ENCODE measurements around the gene AMPH. TPM values are rescaled to one million over a fixed set of nuclear protein-coding genes. Genes with fewer than 3 reads are reported as not detected.

Gene AMPH
- total RNA-seq, 1 experiment from 2014 or later, result not detected

DNA sequence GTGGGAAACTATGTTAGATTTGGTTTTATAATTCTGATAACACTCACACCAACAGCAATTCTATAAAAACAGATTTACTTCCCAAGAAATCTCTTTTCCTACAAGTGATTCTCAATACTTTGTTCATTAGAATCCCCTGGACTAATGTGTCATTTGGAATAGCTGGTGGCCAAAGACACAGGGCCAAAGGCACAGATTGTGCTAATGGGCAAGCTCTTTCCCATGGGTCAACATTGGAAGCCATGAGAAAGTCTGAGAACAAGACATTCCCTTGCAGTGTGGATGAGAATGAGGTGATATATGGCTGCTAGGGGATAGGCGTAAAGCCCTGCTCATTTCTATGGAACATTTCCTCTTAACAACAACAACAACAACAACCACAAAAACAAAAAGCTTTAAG, 153.8 kb downstream of the AMPH start:
- Histone ChIP-seq H3K27ac (ENCODE audit: low read length) (no peak overlapping the region), H3K9me2 (replicated peaks; ENCODE audit: low read length) (no peaks in the 10 kb centered on the region), H3F3A (ENCODE audit: low read length, unreplicated experiment) (no peaks in the 10 kb centered on the region), H2AFZ (ENCODE audit: low read length) (no peak overlapping the region), H3K27me3 (ENCODE audit: low read length) (no peaks in the 10 kb centered on the region), H4K20me1 (ENCODE audit: low read length) (no peaks in the 10 kb centered on the region), H3K36me3 (ENCODE audit: low read depth, low read length) (no peaks in the 10 kb centered on the region), H3K4me1 (ENCODE audit: insufficient read depth, low read length) (peaks cover 15% of the 10 kb centered on the region), H3K9ac (ENCODE audit: low read length) (no peak overlapping the region), H3K9me3 (ENCODE audit: low read length) (no peaks in the 10 kb centered on the region), H3K4me3 (ENCODE audit: low read length) (no peak overlapping the region), H3K4me2 (ENCODE audit: low read length) (no peak overlapping the region), H3K79me2 (ENCODE audit: low read length) (no peaks in the 10 kb centered on the region)
- ATAC-seq (no peak), DNase-seq (no peak)
- no TSS peak for BruUV-seq (replicated peaks)
- CTCF ChIA-PET, result no interaction called here
- intact Hi-C loops (cut with micrococcal nuclease), result no loop called here
- no peak for TF ChIP-seq EZH2 (IDR thresholded peaks at IDR 0.05; ENCODE audit: low read length, unreplicated experiment)
- TF ChIP-seq, protein P1, sequence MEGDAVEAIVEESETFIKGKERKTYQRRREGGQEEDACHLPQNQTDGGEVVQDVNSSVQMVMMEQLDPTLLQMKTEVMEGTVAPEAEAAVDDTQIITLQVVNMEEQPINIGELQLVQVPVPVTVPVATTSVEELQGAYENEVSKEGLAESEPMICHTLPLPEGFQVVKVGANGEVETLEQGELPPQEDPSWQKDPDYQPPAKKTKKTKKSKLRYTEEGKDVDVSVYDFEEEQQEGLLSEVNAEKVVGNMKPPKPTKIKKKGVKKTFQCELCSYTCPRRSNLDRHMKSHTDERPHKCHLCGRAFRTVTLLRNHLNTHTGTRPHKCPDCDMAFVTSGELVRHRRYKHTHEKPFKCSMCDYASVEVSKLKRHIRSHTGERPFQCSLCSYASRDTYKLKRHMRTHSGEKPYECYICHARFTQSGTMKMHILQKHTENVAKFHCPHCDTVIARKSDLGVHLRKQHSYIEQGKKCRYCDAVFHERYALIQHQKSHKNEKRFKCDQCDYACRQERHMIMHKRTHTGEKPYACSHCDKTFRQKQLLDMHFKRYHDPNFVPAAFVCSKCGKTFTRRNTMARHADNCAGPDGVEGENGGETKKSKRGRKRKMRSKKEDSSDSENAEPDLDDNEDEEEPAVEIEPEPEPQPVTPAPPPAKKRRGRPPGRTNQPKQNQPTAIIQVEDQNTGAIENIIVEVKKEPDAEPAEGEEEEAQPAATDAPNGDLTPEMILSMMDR (conservative IDR thresholded peaks at IDR 0.05; ENCODE audit: low read depth, low read length), result no peak
- no peak for TF ChIP-seq EZH2phosphoT487 (IDR thresholded peaks at IDR 0.05; ENCODE audit: borderline replicate concordance, low read length)
- POLR2A ChIA-PET (ENCODE audit: unreplicated experiment), result no interaction called here

GRCh38 chr7:38476764-38477163, 154.4 kb downstream of the AMPH start:
- ChIA-PET CTCF (no interaction called here), POLR2A (ENCODE audit: unreplicated experiment) (no interaction called here)
- peaks cover 9% of the 10 kb centered on the region for H3K4me1 ChIP-seq (ENCODE audit: insufficient read depth, low read length)
- H3K27ac ChIP-seq (ENCODE audit: low read length), result no peak overlapping the region
- H4K20me1 ChIP-seq (ENCODE audit: low read length), result no peaks in the 10 kb centered on the region
- no peaks in the 10 kb centered on the region for H3K9me2 ChIP-seq (replicated peaks; ENCODE audit: low read length)
- DNase-seq (no peak), ATAC-seq (no peak)
- no peak overlapping the region for H3K9ac ChIP-seq (ENCODE audit: low read length)
- no peak overlapping the region for H3K4me2 ChIP-seq (ENCODE audit: low read length)
- no peaks in the 10 kb centered on the region for H3K36me3 ChIP-seq (ENCODE audit: low read depth, low read length)
- no TSS peak for BruUV-seq (replicated peaks)
- no peak overlapping the region for H2AFZ ChIP-seq (ENCODE audit: low read length)
- no peaks in the 10 kb centered on the region for H3F3A ChIP-seq (ENCODE audit: low read length, unreplicated experiment)
- H3K4me3 ChIP-seq (ENCODE audit: low read length), result no peak overlapping the region
- no peaks in the 10 kb centered on the region for H3K79me2 ChIP-seq (ENCODE audit: low read length)
- no peaks in the 10 kb centered on the region for H3K9me3 ChIP-seq (ENCODE audit: low read length)
- TF ChIP-seq, protein P1 (conservative IDR thresholded peaks at IDR 0.05; ENCODE audit: low read depth, low read length), result no peak
- TF ChIP-seq EZH2 (IDR thresholded peaks at IDR 0.05; ENCODE audit: low read length, unreplicated experiment), result no peak
- TF ChIP-seq EZH2phosphoT487 (IDR thresholded peaks at IDR 0.05; ENCODE audit: borderline replicate concordance, low read length), result no peak
- intact Hi-C loops (cut with micrococcal nuclease), result no loop called here
- no peaks in the 10 kb centered on the region for H3K27me3 ChIP-seq (ENCODE audit: low read length)

- Histone ChIP-seq H3K79me2 (ENCODE audit: low read length) (no peaks in the 10 kb centered on the region), H4K20me1 (ENCODE audit: low read length) (no peaks in the 10 kb centered on the region), H3K9me2 (replicated peaks; ENCODE audit: low read length) (no peaks in the 10 kb centered on the region), H3K36me3 (ENCODE audit: low read depth, low read length) (no peaks in the 10 kb centered on the region), H3K4me2 (ENCODE audit: low read length) (no peak overlapping the region), H3K27ac (ENCODE audit: low read length) (no peak overlapping the region), H3K9me3 (ENCODE audit: low read length) (no peaks in the 10 kb centered on the region), H3K4me1 (ENCODE audit: insufficient read depth, low read length) (no peaks in the 10 kb centered on the region), H3K27me3 (ENCODE audit: low read length) (peaks cover 25% of the 10 kb centered on the region), H3K4me3 (ENCODE audit: low read length) (no peak overlapping the region), H3F3A (ENCODE audit: low read length, unreplicated experiment) (no peaks in the 10 kb centered on the region), H3K9ac (ENCODE audit: low read length) (no peak overlapping the region), H2AFZ (ENCODE audit: low read length) (no peak overlapping the region)
- no peak for TF ChIP-seq EZH2 (IDR thresholded peaks at IDR 0.05; ENCODE audit: low read length, unreplicated experiment)
- no peak for TF ChIP-seq EZH2phosphoT487 (IDR thresholded peaks at IDR 0.05; ENCODE audit: borderline replicate concordance, low read length)
- TF ChIP-seq, protein P1 (conservative IDR thresholded peaks at IDR 0.05; ENCODE audit: low read depth, low read length), result no peak
- CTCF ChIA-PET, result no interaction called here
- no peak for DNase-seq
- intact Hi-C loops (cut with micrococcal nuclease), result no loop called here
- POLR2A ChIA-PET (ENCODE audit: unreplicated experiment), result no interaction called here
- BruUV-seq (replicated peaks), result no TSS peak
- ATAC-seq, result no peak
These were observed 165.2 kb downstream of the AMPH start for GRCh38 chr7:38465956-38466355.
